ENCODE data around the gene FAR1. TPM values are rescaled to one million over a fixed set of nuclear protein-coding genes. Genes with fewer than 3 reads are reported as not detected.
"Not testable (repeated sequence)": the region's sequence is repeated elsewhere in the genome, so short reads cannot be mapped to it uniquely, and the experiment has no call there.

The FAR1 gene, protein sequence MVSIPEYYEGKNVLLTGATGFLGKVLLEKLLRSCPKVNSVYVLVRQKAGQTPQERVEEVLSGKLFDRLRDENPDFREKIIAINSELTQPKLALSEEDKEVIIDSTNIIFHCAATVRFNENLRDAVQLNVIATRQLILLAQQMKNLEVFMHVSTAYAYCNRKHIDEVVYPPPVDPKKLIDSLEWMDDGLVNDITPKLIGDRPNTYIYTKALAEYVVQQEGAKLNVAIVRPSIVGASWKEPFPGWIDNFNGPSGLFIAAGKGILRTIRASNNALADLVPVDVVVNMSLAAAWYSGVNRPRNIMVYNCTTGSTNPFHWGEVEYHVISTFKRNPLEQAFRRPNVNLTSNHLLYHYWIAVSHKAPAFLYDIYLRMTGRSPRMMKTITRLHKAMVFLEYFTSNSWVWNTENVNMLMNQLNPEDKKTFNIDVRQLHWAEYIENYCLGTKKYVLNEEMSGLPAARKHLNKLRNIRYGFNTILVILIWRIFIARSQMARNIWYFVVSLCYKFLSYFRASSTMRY
- 49.1 TPM for polyA plus RNA-seq (2013)

DNA sequence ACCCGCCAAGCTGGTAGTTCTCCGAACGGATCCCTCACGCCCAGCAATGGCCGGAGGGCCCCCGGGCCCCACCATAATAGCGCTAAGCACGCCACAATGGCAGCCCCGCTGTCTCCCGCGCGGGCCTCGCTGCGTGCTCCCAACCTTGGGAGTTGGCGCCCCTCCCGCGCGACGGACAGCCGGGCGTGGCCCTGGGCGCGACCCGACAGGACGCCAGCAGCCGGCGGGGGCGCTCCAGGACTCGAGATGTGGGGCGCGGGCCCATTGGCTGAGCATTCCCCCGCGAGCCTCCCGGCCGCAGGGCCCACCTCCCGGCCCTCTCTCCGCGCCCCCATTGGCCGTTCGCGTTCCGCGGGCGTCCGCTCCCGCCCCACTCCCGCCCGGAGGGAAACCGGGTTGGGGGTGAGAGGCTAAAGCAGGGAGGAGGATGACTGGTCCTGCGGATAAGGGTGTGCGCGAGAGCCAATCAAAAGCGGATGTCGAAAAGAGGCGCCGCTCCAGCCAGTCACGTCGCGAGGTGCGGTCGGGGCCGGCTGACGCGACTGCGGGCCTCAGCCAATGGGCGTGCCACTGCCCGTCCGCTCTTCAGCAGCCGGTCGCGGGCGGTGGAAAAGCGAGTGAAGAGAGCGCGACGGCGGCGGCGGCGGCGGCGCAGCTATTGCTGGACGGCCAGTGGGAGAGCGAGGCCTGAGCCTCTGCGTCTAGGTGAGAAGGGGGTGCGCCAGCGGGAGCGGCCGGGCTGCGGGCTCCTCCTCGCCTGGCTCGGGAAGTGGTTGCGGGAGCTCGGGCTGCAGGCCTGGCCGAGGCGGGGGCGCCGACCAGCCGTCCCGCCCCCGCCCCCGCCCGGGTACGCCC, at the start of gene FAR1:
TSS of gene FAR1 (plus strand) at position 567 of the 855 bp plus-strand sequence. CDS start 26,098 bp downstream, outside the sequence.
- peaks cover 0 to 2% (median 0%) of the 10 kb centered on the region in 5 experiments for H3K9me3 ChIP-seq (ENCODE audit: control extremely low read depth in 1 of 5, control insufficient read depth in 4 of 5, insufficient read depth in 2 of 5, low read depth in 1 of 5, low read length in 4 of 5)
- CTCF ChIA-PET, result interaction anchor here (0.9 to 1.1 kb wide), 3 partner anchors 10 to 19 kb away, joined by 3 to 4 read pairs (median 4); no protein-coding TSS in a partner anchor

DNA sequence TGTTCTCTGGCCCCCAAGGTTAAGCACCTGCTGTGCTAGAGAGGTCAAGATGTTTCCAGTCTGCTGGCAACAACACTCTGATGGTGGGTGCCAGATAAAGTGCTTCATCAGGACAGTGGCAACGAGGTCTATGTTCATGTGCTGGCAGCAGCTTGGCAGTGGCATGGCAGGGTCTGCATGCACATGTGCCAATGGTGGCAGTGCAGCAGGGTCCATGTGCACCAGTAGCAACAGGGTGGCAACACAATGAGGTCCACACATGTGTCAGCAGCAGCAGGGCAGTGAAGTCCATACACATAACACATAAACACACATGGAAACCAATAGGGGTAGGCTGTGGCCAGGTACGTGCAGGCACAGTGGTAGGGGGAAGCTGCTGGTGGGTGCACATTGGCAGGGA, 48.4 kb upstream of the FAR1 start:
- ChIA-PET POLR2A (no interaction called here), CTCF (no interaction called here)
- H3K27ac ChIP-seq (ENCODE audit: insufficient read depth in 1 of 2, low read depth in 1 of 2, low read length in 2 of 2, poor library complexity in 1 of 2, severe bottlenecking in 2 of 2), result no peak overlapping the region
- no peak for DNase-seq
- H3K4me3 ChIP-seq (ENCODE audit: control insufficient read depth in 1 of 7, extremely low read depth in 1 of 7, insufficient read depth in 4 of 7, low read depth in 2 of 7, low read length in 6 of 7), result no peak overlapping the region
- peaks cover 0 to 10% (median 3%) of the 10 kb centered on the region in 5 experiments for H3K9me3 ChIP-seq (ENCODE audit: control extremely low read depth in 1 of 5, control insufficient read depth in 4 of 5, insufficient read depth in 2 of 5, low read depth in 1 of 5, low read length in 4 of 5)
- H3K4me1 ChIP-seq (ENCODE audit: control extremely low read depth in 1 of 4, control insufficient read depth in 4 of 4, insufficient read depth in 4 of 4, low read length in 3 of 4), result no peaks in the 10 kb centered on the region
- H3K36me3 ChIP-seq (ENCODE audit: control insufficient read depth in 4 of 4, insufficient read depth in 4 of 4, low read length in 3 of 4), result no peaks in the 10 kb centered on the region
- H3K27me3 ChIP-seq (replicated peaks in 2 of 5; ENCODE audit: control insufficient read depth in 4 of 5, insufficient read depth in 5 of 5, low read length in 4 of 5), result no peaks in the 10 kb centered on the region
- 90% methylated on average over 2 of the region's 2 CpGs for WGBS (ENCODE audit: insufficient coverage)

More for the DNA sequence above, at the start of gene FAR1:
- peak; percentile 99 to 100 (median 99) for DNase-seq
- Histone ChIP-seq H3K27ac (ENCODE audit: insufficient read depth in 1 of 2, low read depth in 1 of 2, low read length in 2 of 2, poor library complexity in 1 of 2, severe bottlenecking in 2 of 2) (peak within 1 kb of the TSS; percentile 50 to 82), H3K4me3 (ENCODE audit: control insufficient read depth in 1 of 7, extremely low read depth in 1 of 7, insufficient read depth in 4 of 7, low read depth in 2 of 7, low read length in 6 of 7) (peak within 1 kb of the TSS; percentile 72 to 89 (median 78)), H3K36me3 (ENCODE audit: control insufficient read depth in 4 of 4, insufficient read depth in 4 of 4, low read length in 3 of 4) (peaks cover 0 to 2% (median under 1%) of the 10 kb centered on the region in 4 experiments), H3K4me1 (ENCODE audit: control extremely low read depth in 1 of 4, control insufficient read depth in 4 of 4, insufficient read depth in 4 of 4, low read length in 3 of 4) (peaks cover 7 to 29% (median 23%) of the 10 kb centered on the region in 4 experiments), H3K27me3 (replicated peaks in 2 of 5; ENCODE audit: control insufficient read depth in 4 of 5, insufficient read depth in 5 of 5, low read length in 4 of 5) (peaks cover 0 to 2% (median 0%) of the 10 kb centered on the region in 5 experiments)
- 0% methylated on average over 78 of the region's 104 CpGs for WGBS (ENCODE audit: insufficient coverage)
- POLR2A ChIA-PET, result interaction anchor here (1.1 kb wide), 1 partner anchor 39 kb away, joined by 5 read pairs; no protein-coding TSS in a partner anchor

DNA sequence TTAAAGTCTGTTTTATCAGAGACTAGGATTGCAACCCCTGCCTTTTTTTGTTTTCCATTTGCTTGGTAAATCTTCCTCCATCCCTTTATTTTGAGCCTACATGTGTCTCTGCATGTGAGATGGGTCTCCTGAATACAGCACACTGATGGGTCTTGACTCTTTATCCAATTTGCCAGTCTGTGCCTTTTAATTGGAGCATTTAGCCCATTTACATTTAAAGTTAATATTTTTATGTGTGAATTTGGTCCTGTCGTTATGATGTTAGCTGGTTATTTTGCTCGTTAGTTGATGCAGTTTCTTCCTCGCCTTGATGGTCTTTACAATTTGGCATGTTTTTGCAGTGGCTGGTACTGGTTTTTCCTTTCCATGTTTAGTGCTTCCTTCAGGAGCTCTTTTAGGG, 41.6 kb upstream of the FAR1 start:
- no CpG with 5 or more reads among the region's 3 CpGs for WGBS (ENCODE audit: insufficient coverage)
- H3K27me3 ChIP-seq (replicated peaks in 2 of 5; ENCODE audit: control insufficient read depth in 4 of 5, insufficient read depth in 5 of 5, low read length in 4 of 5); H3K4me1 ChIP-seq (ENCODE audit: control extremely low read depth in 1 of 4, control insufficient read depth in 4 of 4, insufficient read depth in 4 of 4, low read length in 3 of 4); DNase-seq; CTCF ChIA-PET; H3K4me3 ChIP-seq (ENCODE audit: control insufficient read depth in 1 of 7, extremely low read depth in 1 of 7, insufficient read depth in 4 of 7, low read depth in 2 of 7, low read length in 6 of 7); POLR2A ChIA-PET; H3K36me3 ChIP-seq (ENCODE audit: control insufficient read depth in 4 of 4, insufficient read depth in 4 of 4, low read length in 3 of 4); H3K9me3 ChIP-seq (ENCODE audit: control extremely low read depth in 1 of 5, control insufficient read depth in 4 of 5, insufficient read depth in 2 of 5, low read depth in 1 of 5, low read length in 4 of 5); H3K27ac ChIP-seq (ENCODE audit: insufficient read depth in 1 of 2, low read depth in 1 of 2, low read length in 2 of 2, poor library complexity in 1 of 2, severe bottlenecking in 2 of 2): not testable (repeated sequence)

DNA sequence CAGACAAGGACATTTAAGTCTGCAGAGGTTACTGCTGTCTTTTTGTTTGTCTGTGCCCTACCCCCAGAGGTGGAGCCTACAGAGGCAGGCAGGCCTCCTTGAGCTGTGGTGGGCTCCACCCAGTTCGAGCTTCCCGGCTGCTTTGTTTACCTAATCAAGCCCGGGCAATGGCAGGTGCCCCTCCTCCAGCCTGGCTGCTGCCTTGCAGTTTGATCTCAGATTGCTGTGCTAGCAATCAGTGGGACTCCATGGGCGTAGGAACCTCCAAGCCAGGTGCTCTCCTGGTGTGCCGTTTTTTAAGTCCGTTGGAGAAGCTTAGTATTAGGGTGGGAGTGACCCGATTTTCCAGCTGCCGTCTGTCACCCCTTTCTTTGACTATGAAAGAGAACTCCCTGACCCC, 39.8 kb upstream of the FAR1 start:
- H3K27ac ChIP-seq (ENCODE audit: insufficient read depth in 1 of 2, low read depth in 1 of 2, low read length in 2 of 2, poor library complexity in 1 of 2, severe bottlenecking in 2 of 2); H3K36me3 ChIP-seq (ENCODE audit: control insufficient read depth in 4 of 4, insufficient read depth in 4 of 4, low read length in 3 of 4); CTCF ChIA-PET; H3K4me3 ChIP-seq (ENCODE audit: control insufficient read depth in 1 of 7, extremely low read depth in 1 of 7, insufficient read depth in 4 of 7, low read depth in 2 of 7, low read length in 6 of 7); POLR2A ChIA-PET; DNase-seq; H3K27me3 ChIP-seq (replicated peaks in 2 of 5; ENCODE audit: control insufficient read depth in 4 of 5, insufficient read depth in 5 of 5, low read length in 4 of 5); H3K4me1 ChIP-seq (ENCODE audit: control extremely low read depth in 1 of 4, control insufficient read depth in 4 of 4, insufficient read depth in 4 of 4, low read length in 3 of 4); H3K9me3 ChIP-seq (ENCODE audit: control extremely low read depth in 1 of 5, control insufficient read depth in 4 of 5, insufficient read depth in 2 of 5, low read depth in 1 of 5, low read length in 4 of 5): not testable (repeated sequence)
- 96% methylated on average over 5 of the region's 8 CpGs for WGBS (ENCODE audit: insufficient coverage)

DNA sequence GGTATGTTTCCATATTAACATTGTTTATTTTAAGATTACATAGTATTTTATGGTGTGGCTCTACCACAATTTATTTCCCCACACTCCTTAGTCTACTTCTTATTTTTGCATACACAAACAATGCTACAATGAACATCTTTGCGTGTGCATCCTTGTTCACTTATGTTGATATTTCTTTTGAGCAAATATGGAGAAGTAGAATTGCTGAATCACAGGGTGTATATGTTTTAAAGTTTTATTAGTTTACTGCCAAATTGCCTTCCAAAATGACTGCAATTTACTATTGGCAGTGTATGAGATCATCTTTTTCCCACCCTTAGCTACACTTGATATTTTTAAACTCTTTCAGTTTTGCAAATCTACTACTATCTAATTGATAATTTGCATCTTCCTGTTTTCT, 38.7 kb upstream of the FAR1 start:
- DNase-seq, result peak in 1 of 3 donors; percentile 0
- H3K27me3 ChIP-seq (replicated peaks in 2 of 5; ENCODE audit: control insufficient read depth in 4 of 5, insufficient read depth in 5 of 5, low read length in 4 of 5), result no peaks in the 10 kb centered on the region
- no CpG with 5 or more reads among the region's 1 CpG for WGBS (ENCODE audit: insufficient coverage)
- H3K4me1 ChIP-seq (ENCODE audit: control extremely low read depth in 1 of 4, control insufficient read depth in 4 of 4, insufficient read depth in 4 of 4, low read length in 3 of 4), result no peaks in the 10 kb centered on the region
- no peaks in the 10 kb centered on the region for H3K36me3 ChIP-seq (ENCODE audit: control insufficient read depth in 4 of 4, insufficient read depth in 4 of 4, low read length in 3 of 4)
- no peak overlapping the region for H3K4me3 ChIP-seq (ENCODE audit: control insufficient read depth in 1 of 7, extremely low read depth in 1 of 7, insufficient read depth in 4 of 7, low read depth in 2 of 7, low read length in 6 of 7)
- CTCF ChIA-PET, result no interaction called here
- POLR2A ChIA-PET, result no interaction called here
- H3K9me3 ChIP-seq (ENCODE audit: control extremely low read depth in 1 of 5, control insufficient read depth in 4 of 5, insufficient read depth in 2 of 5, low read depth in 1 of 5, low read length in 4 of 5), result peaks cover 0 to 3% (median 0%) of the 10 kb centered on the region in 5 experiments
- no peak overlapping the region for H3K27ac ChIP-seq (ENCODE audit: insufficient read depth in 1 of 2, low read depth in 1 of 2, low read length in 2 of 2, poor library complexity in 1 of 2, severe bottlenecking in 2 of 2)

DNA sequence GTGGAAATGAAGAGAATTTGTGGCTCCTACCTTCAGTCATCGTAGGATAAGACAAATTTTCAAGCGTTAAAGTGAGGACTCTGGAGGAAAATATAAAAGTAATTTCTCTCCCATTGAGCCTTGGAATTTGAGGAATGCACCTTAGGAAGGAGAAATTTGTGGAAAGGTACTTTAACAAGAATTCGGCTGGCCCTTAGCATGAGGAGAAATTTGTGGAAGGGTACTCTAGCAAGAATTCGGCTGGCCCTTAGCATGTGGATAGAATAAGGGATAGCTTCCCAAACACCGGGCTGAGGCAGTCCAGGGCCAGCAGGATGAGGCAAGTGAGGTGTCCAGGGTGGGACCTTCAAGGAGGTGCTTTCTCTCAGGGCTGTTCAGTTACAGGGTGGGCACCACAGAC, 33.2 kb upstream of the FAR1 start:
- WGBS (ENCODE audit: insufficient coverage), result 97% methylated on average over 5 of the region's 5 CpGs
- Histone ChIP-seq H3K27ac (ENCODE audit: insufficient read depth in 1 of 2, low read depth in 1 of 2, low read length in 2 of 2, poor library complexity in 1 of 2, severe bottlenecking in 2 of 2) (no peak overlapping the region), H3K36me3 (ENCODE audit: control insufficient read depth in 4 of 4, insufficient read depth in 4 of 4, low read length in 3 of 4) (no peaks in the 10 kb centered on the region), H3K4me3 (ENCODE audit: control insufficient read depth in 1 of 7, extremely low read depth in 1 of 7, insufficient read depth in 4 of 7, low read depth in 2 of 7, low read length in 6 of 7) (no peak overlapping the region), H3K9me3 (ENCODE audit: control extremely low read depth in 1 of 5, control insufficient read depth in 4 of 5, insufficient read depth in 2 of 5, low read depth in 1 of 5, low read length in 4 of 5) (peaks cover 0 to 2% (median 0%) of the 10 kb centered on the region in 5 experiments), H3K27me3 (replicated peaks in 2 of 5; ENCODE audit: control insufficient read depth in 4 of 5, insufficient read depth in 5 of 5, low read length in 4 of 5) (no peaks in the 10 kb centered on the region), H3K4me1 (ENCODE audit: control extremely low read depth in 1 of 4, control insufficient read depth in 4 of 4, insufficient read depth in 4 of 4, low read length in 3 of 4) (no peaks in the 10 kb centered on the region)
- CTCF ChIA-PET, result no interaction called here
- POLR2A ChIA-PET, result no interaction called here
- no peak for DNase-seq

Measured in common myeloid progenitor, CD34-positive (primary cell).